ENCODE data around the gene ABCA13. TPM values are rescaled to one million over a fixed set of nuclear protein-coding genes. Genes with fewer than 3 reads are reported as not detected.

The ABCA13 gene
- total RNA-seq, 1 donor from 2014 or later = not detected

DNA sequence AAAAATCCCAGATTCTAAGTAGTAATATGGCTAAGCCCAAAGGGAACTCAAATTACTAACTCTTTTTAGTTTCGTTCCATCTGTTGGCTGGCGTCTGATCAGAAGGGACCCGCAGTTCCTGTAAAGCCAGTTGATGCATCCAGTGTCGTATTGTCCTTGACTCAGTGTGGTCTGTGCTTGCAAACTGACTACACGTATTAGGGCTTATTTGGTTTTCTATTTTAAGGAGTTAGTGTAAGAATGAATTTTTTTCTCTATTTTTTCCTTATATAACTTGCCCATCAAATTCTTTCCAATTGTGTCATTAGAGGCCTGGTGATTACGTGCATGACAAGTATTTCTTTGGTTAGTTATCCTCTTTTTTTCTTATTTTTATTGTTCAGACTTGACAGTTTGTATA lies 9.7 kb downstream of the ABCA13 start:
- Histone ChIP-seq H3K27ac (no peak overlapping the region), H3K4me2 (no peak overlapping the region), H3K36me3 (no peaks in the 10 kb centered on the region), H3F3A (ENCODE audit: low read depth) (no peaks in the 10 kb centered on the region), H3K4me3 (no peak overlapping the region), H3K9me3 (ENCODE audit: low read depth) (no peaks in the 10 kb centered on the region), H3K4me1 (peaks cover 11% of the 10 kb centered on the region), H3K79me2 (ENCODE audit: low read depth) (no peaks in the 10 kb centered on the region), H4K20me1 (ENCODE audit: low read depth) (no peaks in the 10 kb centered on the region), H3K9ac (no peak overlapping the region), H2AFZ (replicated peaks) (no peak overlapping the region), H3K27me3 (no peaks in the 10 kb centered on the region)
- Mint-ChIP-seq H3K27me3 (ENCODE audit: insufficient read depth, low read depth) (no peaks in the 10 kb centered on the region), H3K9me3 (peaks cover 2% of the 10 kb centered on the region), H3K4me3 (no peak overlapping the region), H3K4me1 (peaks cover 30% of the 10 kb centered on the region), H3K27ac (no peak overlapping the region), H3K36me3 (no peaks in the 10 kb centered on the region)
- TF ChIP-seq EZH2phosphoT487 (IDR thresholded peaks at IDR 0.05) = no peak
- TF ChIP-seq, protein P1, sequence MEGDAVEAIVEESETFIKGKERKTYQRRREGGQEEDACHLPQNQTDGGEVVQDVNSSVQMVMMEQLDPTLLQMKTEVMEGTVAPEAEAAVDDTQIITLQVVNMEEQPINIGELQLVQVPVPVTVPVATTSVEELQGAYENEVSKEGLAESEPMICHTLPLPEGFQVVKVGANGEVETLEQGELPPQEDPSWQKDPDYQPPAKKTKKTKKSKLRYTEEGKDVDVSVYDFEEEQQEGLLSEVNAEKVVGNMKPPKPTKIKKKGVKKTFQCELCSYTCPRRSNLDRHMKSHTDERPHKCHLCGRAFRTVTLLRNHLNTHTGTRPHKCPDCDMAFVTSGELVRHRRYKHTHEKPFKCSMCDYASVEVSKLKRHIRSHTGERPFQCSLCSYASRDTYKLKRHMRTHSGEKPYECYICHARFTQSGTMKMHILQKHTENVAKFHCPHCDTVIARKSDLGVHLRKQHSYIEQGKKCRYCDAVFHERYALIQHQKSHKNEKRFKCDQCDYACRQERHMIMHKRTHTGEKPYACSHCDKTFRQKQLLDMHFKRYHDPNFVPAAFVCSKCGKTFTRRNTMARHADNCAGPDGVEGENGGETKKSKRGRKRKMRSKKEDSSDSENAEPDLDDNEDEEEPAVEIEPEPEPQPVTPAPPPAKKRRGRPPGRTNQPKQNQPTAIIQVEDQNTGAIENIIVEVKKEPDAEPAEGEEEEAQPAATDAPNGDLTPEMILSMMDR (IDR thresholded peaks at IDR 0.05) = no peak
- no peak for TF ChIP-seq EZH2 (IDR thresholded peaks at IDR 0.05)
- no peak for DNase-seq (ENCODE audit: low spot score)

DNA sequence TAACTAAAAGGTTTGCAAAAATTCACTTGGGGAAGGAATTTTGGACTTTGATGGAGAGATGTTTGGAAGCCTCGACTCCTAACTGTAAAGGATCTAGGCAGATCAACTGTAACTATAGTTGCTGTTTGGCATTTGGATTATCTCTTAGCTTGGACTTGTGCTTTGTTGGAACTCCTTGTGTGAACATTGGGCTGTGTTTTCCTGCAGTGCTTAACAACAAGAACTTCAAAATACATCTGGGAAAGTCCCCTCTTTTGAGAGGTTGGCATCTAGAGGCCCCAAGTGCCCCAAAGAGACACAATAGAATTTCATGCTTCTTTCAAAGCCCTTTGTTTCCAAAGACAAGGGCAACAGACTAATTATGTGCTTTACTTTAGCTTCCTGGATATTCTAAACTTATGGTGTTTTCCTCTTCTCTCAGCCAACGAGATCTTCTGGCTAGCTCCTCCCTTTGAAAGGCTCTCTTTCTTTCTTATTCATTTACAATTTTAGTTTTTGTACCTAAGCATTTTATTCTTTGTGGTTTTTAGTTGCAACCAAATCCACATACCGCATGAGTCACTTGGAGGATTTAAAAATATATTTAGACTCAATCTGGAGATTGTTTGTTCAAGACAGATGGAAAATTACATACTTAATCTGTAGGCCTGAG lies 11.6 kb downstream of the ABCA13 start:
- Mint-ChIP-seq H3K27me3 (ENCODE audit: insufficient read depth, low read depth) (no peaks in the 10 kb centered on the region), H3K4me1 (peaks cover 24% of the 10 kb centered on the region), H3K4me3 (no peak overlapping the region), H3K27ac (peak overlapping the region; percentile 84), H3K36me3 (peaks cover 3% of the 10 kb centered on the region), H3K9me3 (peaks cover 9% of the 10 kb centered on the region)
- no peaks in the 10 kb centered on the region for H3F3A ChIP-seq (ENCODE audit: low read depth)
- no peaks in the 10 kb centered on the region for H3K27me3 ChIP-seq
- H3K9me3 ChIP-seq (ENCODE audit: low read depth) = no peaks in the 10 kb centered on the region
- H3K79me2 ChIP-seq (ENCODE audit: low read depth) = no peaks in the 10 kb centered on the region
- no peaks in the 10 kb centered on the region for H4K20me1 ChIP-seq (ENCODE audit: low read depth)
- TF ChIP-seq, protein P1 (IDR thresholded peaks at IDR 0.05) = no peak
- TF ChIP-seq EZH2 (IDR thresholded peaks at IDR 0.05) (no peak), EZH2phosphoT487 (IDR thresholded peaks at IDR 0.05) (no peak)
- no peak for DNase-seq (ENCODE audit: low spot score)
- H3K27ac ChIP-seq = no peak overlapping the region
- no peak overlapping the region for H3K4me2 ChIP-seq
- no peaks in the 10 kb centered on the region for H3K36me3 ChIP-seq
- H2AFZ ChIP-seq (replicated peaks) = no peak overlapping the region
- H3K9ac ChIP-seq = no peak overlapping the region
- H3K4me1 ChIP-seq = peaks cover 11% of the 10 kb centered on the region
- no peak overlapping the region for H3K4me3 ChIP-seq

DNA sequence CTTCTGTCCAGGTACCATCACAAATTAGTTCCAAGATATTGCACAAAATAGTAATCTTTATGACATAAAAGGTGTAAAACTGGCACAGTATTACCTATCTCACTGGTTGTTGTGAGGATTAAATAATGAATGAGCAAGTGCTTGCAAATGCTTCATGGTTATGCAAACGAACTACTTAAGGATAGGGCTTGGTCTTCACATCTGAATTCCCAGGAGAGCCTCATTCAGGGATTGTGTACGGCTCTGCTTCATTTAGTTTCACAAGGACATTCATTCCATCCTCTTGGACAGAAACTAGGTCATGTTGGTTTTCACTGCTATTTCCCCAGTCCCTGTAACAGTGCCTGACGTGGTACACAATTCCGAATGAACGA lies 12.1 kb downstream of the ABCA13 start:
- Histone ChIP-seq H3K79me2 (ENCODE audit: low read depth) (no peaks in the 10 kb centered on the region), H3F3A (ENCODE audit: low read depth) (no peaks in the 10 kb centered on the region), H3K9ac (no peak overlapping the region), H3K4me1 (peaks cover 11% of the 10 kb centered on the region), H3K27ac (no peak overlapping the region), H4K20me1 (ENCODE audit: low read depth) (no peaks in the 10 kb centered on the region), H3K9me3 (ENCODE audit: low read depth) (no peaks in the 10 kb centered on the region), H3K36me3 (no peaks in the 10 kb centered on the region), H3K27me3 (no peaks in the 10 kb centered on the region), H2AFZ (replicated peaks) (peak overlapping the region; percentile 26), H3K4me2 (no peak overlapping the region), H3K4me3 (no peak overlapping the region)
- H3K27me3 Mint-ChIP-seq (ENCODE audit: insufficient read depth, low read depth) = no peaks in the 10 kb centered on the region
- TF ChIP-seq EZH2phosphoT487 (IDR thresholded peaks at IDR 0.05) = no peak
- H3K4me1 Mint-ChIP-seq = peaks cover 20% of the 10 kb centered on the region
- H3K4me3 Mint-ChIP-seq = no peak overlapping the region
- H3K36me3 Mint-ChIP-seq = peaks cover 8% of the 10 kb centered on the region
- peaks cover 14% of the 10 kb centered on the region for H3K9me3 Mint-ChIP-seq
- DNase-seq (ENCODE audit: low spot score) = no peak
- peak overlapping the region; percentile 84 for H3K27ac Mint-ChIP-seq

DNA sequence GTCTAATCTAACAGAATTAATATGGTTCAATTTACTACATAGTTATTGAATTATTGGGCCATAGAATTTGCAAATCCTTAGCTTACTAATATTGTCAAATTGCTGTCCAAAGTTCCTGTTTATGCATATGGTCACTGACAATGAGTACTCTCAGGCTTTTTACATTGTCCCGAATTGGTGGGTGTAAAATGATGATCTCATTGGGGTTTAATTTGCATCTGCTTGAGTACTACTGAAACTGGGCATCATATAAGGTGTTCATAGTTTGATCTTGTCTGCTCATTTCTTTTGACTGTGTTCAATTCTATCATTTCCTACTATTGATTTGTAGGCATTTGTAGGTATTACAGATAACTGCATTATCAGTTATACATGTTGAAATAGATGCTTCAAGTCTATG lies 12.7 kb downstream of the ABCA13 start:
- H3F3A ChIP-seq (ENCODE audit: low read depth) = no peaks in the 10 kb centered on the region
- H3K79me2 ChIP-seq (ENCODE audit: low read depth) = no peaks in the 10 kb centered on the region
- no peak overlapping the region for H2AFZ ChIP-seq (replicated peaks)
- peaks cover 11% of the 10 kb centered on the region for H3K4me1 ChIP-seq
- H3K27ac ChIP-seq = no peak overlapping the region
- no peak overlapping the region for H3K27ac Mint-ChIP-seq
- no peak overlapping the region for H3K9ac ChIP-seq
- no peaks in the 10 kb centered on the region for H4K20me1 ChIP-seq (ENCODE audit: low read depth)
- no peaks in the 10 kb centered on the region for H3K9me3 ChIP-seq (ENCODE audit: low read depth)
- no peak overlapping the region for H3K4me2 ChIP-seq
- no peak overlapping the region for H3K4me3 ChIP-seq
- H3K4me1 Mint-ChIP-seq = peaks cover 24% of the 10 kb centered on the region
- H3K27me3 Mint-ChIP-seq (ENCODE audit: insufficient read depth, low read depth) = no peaks in the 10 kb centered on the region
- DNase-seq (ENCODE audit: low spot score) = no peak
- H3K4me3 Mint-ChIP-seq = no peak overlapping the region
- H3K9me3 Mint-ChIP-seq = peaks cover 19% of the 10 kb centered on the region
- H3K36me3 ChIP-seq = no peaks in the 10 kb centered on the region
- TF ChIP-seq, protein P1 (IDR thresholded peaks at IDR 0.05) = no peak
- TF ChIP-seq EZH2 (IDR thresholded peaks at IDR 0.05) (no peak), EZH2phosphoT487 (IDR thresholded peaks at IDR 0.05) (no peak)
- peaks cover 9% of the 10 kb centered on the region for H3K36me3 Mint-ChIP-seq
- no peaks in the 10 kb centered on the region for H3K27me3 ChIP-seq

Data from neural progenitor cell (in vitro differentiated cells).